Stimulated activated CD4-positive, alpha-beta T cell treated with anti-CD3 and anti-CD28 coated beads, Interleukin-4, amount 100 ng/mL, for 48 hours (primary cell): Measurements from ENCODE around the gene HERPUD1.
A peak's percentile ranks its signal among the peaks of the same experiment; 100 is the strongest.
"Not testable (repeated sequence)": the region's sequence is repeated elsewhere in the genome, so short reads cannot be mapped to it uniquely, and the experiment has no call there.

Source experiments
- DNase-seq, 2 donors: peaks; one replicate each; pipeline ENCODE4 v3.0.0-alpha.2; 2020; ENCODE audit warnings: low read depth in 2 of 2

HERPUD1 gene

DNA sequence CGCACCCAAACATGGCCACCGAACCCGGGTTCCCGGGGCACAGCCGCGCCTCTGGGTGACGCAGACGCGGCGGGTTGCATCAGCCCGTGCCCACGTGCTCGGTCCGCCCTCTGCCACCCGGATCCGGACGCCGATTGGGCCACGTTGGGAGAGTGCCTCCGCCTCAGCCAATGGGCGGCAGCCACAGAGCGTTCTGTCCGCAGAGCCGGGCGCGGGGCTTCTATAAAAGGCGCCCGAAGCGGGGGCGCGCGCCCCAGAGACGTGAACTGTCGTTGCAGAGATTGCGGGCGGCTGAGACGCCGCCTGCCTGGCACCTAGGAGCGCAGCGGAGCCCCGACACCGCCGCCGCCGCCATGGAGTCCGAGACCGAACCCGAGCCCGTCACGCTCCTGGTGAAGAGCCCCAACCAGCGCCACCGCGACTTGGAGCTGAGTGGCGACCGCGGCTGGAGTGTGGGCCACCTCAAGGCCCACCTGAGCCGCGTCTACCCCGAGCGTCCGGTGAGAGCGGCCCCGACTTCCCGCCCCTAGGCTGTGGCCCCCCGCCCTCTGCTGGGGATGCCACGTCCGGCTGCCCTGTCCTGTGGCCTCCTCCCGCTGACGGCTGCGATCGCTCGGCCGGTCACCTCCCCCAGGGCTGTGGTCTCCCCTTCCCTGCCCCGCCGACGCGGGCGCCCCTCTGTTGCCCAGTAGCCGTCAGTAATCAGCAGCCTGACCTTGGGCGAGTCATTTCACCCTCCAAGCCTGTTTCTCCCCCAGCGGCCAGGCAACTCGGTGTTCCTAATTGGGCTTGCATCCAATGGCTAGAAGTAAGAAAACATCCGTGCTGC, at the start of gene HERPUD1:
TSS of gene HERPUD1 (plus strand) at position 251 of the 829 bp plus-strand sequence. CDS start at position 354, 103 bp downstream.
- peak; percentile 97 to 98 for DNase-seq

- no peak for DNase-seq
Measured at GRCh38 chr16:56883586-56883985, 48.4 kb upstream of the HERPUD1 start.

GRCh38 chr16:56884026-56884582, 47.8 kb upstream of the HERPUD1 start:
- DNase-seq, result no peak

GRCh38 chr16:56884929-56885328, 47.0 kb upstream of the HERPUD1 start:
- DNase-seq, result not testable (repeated sequence)

DNA sequence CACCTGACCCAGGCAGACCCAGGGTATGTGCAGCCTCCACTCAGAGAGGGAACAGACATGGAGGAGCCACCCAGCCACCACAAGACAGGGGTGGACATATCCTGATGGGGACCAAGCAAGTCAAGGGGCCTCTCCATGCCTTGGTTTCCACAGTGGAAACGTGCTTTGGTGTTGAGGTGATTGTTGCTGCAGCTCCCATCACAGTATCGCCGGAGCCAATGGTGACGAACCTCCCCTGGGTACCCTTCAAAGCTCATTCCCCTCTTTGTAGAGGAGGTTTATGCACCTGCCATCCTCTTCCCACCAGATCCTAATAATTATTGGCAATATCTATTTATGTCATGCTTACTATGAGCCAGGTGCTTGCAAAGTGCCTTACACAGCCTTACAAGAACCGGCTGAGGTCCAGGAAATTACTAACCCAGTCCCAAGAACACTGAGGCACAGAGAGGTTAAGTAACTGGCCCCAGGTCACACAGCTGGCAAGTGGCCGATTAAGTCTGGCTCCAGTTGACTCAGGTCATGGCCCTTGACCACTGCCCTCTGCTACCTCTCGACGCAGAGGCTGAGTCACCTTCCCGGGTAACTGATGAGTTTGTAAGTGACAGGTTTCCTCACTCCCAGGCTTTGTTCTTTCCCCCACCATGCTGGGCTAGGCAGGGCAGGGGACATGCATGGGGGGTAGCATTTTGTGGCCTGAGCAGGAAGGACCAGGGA, 46.3 kb upstream of the HERPUD1 start:
- no peak for DNase-seq

DNA sequence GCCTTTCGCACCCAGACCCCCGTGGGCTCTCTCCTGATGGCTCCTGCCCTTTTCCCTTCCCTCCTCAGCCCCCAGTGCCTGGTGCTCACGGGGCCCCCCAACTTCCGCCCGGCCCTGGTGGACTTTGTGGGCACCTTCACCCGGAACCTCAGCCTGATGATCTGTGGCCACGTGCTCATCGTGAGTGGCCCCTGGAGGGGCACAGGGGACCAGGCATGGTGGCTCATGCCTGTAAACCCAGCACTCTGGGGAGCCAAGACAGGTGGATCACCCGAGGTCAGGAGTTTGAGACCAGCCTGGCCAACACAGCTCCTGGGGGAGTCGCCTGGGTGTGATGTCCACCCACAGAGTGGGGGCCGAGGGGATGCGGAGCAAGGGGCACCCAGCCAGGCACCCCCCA, 45.6 kb upstream of the HERPUD1 start:
- no peak for DNase-seq

GRCh38 chr16:56886826-56887225, 45.1 kb upstream of the HERPUD1 start:
- no peak for DNase-seq

GRCh38 chr16:56888806-56889205, 43.1 kb upstream of the HERPUD1 start:
- DNase-seq, result no peak

GRCh38 chr16:56889206-56889605, 42.7 kb upstream of the HERPUD1 start:
- DNase-seq, result no peak

DNA sequence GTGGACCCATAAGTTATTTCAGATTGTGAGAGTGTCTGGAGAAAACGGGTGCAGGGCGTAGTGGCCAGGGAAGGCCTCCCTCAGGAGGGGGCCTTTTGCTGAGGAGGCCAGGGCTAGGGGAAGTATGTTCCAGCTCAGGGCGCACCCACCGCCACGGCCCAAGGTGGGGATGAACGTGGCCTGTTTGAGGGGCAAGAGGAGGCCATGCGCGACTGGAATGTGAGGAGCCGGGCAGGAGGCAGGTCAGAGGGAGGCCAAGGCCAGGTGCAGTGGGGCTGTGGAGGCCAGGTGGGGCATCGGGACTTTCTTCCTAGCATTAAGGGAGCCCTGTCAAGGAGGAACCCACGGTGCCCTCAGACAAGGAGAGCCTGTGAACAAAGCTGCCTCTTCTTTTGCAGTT, 40.3 kb upstream of the HERPUD1 start:
- no peak for DNase-seq

DNA sequence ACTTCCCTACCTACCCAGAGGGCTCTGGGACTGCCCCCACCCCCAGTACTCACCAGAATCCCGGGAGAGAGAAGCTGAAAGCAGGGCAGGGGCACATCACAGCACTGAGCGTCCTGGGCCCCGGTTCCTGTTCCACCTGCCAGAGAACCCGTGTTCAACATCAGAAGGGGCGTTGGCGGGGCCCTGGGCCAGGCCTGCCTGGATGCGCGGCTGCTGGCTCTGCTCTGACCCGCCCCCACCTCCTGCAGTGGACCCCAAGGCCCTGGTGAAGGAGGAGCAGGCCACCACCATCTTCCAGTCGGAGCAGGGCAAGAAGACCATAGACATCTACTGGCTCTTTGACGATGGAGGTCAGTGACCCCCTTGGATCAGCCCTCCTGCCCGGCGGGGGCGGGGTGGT, 39.2 kb upstream of the HERPUD1 start:
- DNase-seq, result no peak

DNA sequence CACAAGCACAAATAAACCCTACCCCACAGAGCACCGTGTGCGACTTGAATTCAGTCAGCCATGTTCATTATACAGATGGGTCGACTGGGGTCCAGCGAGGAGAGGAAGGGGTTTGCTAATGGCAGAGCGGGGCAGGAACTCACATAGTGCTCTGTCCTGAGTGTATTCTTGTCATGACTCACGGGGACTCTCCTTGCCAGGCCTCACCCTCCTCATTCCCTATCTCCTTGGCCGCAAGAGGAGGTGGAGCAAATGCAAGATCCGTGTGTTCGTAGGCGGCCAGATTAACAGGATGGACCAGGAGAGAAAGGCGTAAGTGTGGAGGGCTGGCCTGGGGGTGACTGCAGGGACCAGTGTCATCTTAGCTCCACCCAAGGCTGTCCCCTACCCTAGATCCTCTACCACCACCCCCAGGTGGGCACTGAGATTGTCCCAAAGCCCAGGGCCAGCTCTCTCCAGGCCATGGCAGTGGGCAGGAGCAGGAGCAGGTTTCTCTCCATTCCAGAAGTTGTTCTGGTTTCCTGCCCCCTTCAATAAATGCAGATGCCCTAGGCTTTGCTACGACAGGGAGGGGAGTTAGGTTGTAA, 37.5 kb upstream of the HERPUD1 start:
- no peak for DNase-seq

- no peak for DNase-seq
Measured at GRCh38 chr16:56895813-56896212, 36.1 kb upstream of the HERPUD1 start.

DNA sequence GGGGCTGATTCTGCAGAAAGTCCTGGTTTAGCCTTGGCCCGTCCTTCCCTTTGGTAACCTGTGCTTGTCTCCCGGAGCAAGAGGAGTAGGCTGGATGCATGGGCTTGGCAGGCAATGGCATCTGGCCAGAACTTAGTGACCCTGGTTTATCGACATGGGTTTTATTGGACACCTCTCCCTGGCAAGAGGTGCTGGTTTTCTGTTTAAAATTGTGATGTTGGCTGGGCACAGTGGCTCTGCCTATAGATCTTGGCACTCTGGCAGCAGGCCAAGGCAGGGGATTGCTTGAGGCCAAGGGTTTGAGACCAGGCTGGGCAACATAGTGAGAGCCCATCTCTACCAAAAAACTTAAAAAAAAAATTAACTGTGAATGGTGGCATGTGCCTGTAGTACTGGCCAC, 35.7 kb upstream of the HERPUD1 start:
- DNase-seq, result no peak

DNA sequence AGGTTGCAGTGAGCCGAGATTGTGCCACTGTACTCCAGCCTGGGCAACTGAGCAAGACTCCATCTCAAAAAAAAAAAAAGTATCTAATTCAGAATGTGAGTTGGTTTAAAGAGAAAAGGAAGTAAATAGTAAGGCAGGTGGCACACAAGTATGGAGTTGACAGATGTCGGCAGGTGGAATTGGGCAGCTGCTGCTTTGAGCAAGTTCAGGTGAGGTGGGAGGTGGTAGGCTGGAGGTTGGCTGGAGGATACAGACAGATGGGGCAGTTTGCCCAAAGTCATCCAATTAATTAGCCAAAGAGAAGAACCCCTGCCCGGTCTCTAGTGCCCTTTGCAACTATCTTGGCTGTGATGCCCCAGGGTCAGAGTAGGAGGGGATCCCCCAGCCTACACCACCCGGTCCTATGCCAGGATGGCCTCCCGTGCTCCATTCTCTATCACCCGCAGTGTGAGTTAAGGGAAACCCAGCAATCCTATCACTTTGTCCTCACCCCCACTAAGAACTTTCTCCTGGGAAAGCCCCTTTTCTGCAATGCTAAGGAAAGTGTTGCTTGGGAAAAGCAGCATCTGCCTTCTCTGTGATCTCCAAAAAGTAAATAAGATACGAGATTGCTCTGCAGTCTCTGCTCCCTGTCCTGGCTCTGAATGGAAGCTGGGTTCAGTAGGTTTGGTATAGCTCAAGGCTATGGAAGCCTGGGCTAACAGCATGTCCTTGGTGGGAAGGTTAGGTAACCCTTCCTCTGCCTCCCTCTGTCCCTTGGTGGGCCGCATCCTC, 34.7 kb upstream of the HERPUD1 start:
- no peak for DNase-seq

- no peak for DNase-seq
Measured at GRCh38 chr16:56898847-56899246, 33.1 kb upstream of the HERPUD1 start.

DNA sequence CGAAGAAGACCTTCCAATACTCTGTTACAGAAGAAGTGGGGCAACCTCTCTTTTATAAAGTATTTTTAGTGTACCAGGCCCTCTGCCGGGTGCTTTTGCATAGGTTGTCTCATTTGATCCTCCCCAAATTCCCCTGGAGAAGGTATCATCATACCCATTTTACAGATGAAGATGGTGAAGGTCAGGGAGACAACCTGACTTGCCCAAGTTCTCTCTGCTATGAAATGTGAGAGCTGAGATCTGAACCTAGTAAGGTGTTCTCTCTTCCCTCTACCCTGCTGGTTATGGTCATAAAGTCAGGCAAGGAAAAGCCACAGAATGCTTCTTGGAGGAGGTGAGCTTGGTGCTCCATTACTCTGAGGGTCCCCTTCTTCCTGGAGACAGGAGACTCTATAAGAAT, 28.1 kb upstream of the HERPUD1 start:
- DNase-seq, result no peak

GRCh38 chr16:56907401-56907800, 24.5 kb upstream of the HERPUD1 start:
- no peak for DNase-seq

GRCh38 chr16:56909527-56909979, 22.4 kb upstream of the HERPUD1 start:
- DNase-seq, result no peak

DNA sequence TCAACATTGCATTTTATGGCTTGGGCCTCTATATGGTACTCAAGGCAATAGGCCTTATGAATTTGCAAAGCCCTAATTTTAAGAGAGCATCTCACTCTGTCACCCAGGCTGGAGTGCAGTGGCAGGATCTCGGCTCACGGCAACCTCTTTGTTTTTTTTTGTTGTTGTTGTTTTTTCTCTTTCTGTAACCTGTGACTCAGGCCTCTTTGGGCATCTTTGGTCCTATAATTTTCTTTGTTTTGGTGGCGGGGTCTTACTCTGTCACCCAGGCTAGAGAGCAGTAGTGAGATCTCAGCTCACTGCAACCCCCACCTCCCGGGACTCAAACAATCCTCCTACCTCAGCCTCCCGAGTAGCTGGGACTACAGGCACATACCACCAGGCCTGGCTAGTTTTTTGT, 21.8 kb upstream of the HERPUD1 start:
- no peak for DNase-seq
